IMR-90 (cell line): ENCODE measurements around the gene CXCR3.

Experiments
- CEBPB ChIP-seq: IDR thresholded peaks from 2 replicates; pipeline ENCODE4 v1.6.1; 2012; ENCODE audit warnings: low read depth, low read length, improper control_type of control experiment
- FOS ChIP-seq: fragments of 150-350 bp; IDR thresholded peaks from 2 replicates; pipeline ENCODE4 v1.6.1; 2016; ENCODE audit warnings: low read depth, low read length
- MAZ ChIP-seq: IDR thresholded peaks from 2 replicates; pipeline ENCODE4 v1.6.1; 2012; ENCODE audit warnings: low read depth, mild to moderate bottlenecking, low read length, improper control_type of control experiment, moderate library complexity, borderline replicate concordance
- POLR2A ChIP-seq: IDR thresholded peaks from 2 replicates; pipeline ENCODE4 v1.6.1; 2012; ENCODE audit warnings: mild to moderate bottlenecking, low read depth, low read length
- RAD21 ChIP-seq: IDR thresholded peaks from 2 replicates; pipeline ENCODE4 v1.6.1; 2012; ENCODE audit warnings: low read length, improper control_type of control experiment
- RFX5 ChIP-seq: IDR thresholded peaks from 2 replicates; pipeline ENCODE4 v1.8.0; 2012; ENCODE audit warnings: low read depth, mild to moderate bottlenecking, low read length, moderate library complexity
- TF ChIP-seq, protein P1 (sequence below): conservative IDR thresholded peaks from 2 replicates; pipeline ENCODE4 v1.5.1; 2012; ENCODE audit warnings: mild to moderate bottlenecking, low read depth, low read length, improper control_type of control experiment
- TF ChIP-seq, protein P2 (sequence below): fragments of 150-350 bp; IDR thresholded peaks from 2 replicates; pipeline ENCODE4 v1.6.1; 2016; ENCODE audit warnings: low read depth, mild to moderate bottlenecking, low read length, moderate library complexity, borderline replicate concordance

DNA sequence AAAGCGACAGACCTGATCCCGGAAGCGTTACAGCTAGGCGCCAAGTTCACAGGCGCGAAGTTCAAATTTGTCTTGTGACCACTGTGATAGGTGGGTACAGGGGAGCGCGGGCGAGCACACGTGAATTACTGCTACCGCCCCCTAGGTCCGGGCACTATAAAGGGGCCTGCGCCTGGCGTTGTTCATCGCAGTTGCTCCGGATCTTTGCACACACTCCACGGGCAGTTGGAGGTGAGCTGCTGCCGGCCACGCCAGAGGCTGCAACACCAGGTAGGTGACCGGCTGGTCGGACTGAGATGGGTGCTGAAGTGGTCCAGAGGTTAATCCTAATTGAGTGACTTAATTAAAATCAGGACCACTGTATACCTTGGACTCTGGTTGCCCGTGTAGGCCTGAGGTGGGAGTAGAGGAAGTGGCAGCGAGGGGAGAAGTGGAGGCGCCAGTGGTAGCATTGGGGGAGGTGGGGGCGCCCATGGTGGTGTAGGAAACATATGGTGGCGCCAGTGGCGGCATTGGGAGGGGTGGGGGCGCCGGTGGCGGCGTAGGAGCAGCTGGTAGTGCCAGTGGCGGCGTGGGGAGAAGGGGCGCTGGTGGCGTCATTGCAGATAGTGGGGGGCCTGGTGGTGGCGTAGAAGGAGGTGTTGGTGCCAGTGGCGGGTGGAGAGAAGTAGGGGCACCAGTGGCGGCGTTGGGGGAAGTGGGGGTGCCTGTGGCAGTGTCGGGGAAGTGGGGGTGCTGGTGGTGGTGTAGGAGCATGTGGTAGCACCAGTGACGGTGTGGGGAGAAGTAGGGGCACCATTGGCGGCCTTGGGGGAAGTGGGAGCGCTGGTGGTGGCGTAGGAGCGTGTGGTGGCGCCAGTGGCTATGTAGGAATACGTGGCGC, 39.8 kb downstream of the CXCR3 start, which contains the start of gene GCNA:
- TF ChIP-seq POLR2A (no peak), RAD21 (no peak), MAZ (no peak), CEBPB (no peak), FOS (no peak), RFX5 (no peak)
- TF ChIP-seq, protein P1, sequence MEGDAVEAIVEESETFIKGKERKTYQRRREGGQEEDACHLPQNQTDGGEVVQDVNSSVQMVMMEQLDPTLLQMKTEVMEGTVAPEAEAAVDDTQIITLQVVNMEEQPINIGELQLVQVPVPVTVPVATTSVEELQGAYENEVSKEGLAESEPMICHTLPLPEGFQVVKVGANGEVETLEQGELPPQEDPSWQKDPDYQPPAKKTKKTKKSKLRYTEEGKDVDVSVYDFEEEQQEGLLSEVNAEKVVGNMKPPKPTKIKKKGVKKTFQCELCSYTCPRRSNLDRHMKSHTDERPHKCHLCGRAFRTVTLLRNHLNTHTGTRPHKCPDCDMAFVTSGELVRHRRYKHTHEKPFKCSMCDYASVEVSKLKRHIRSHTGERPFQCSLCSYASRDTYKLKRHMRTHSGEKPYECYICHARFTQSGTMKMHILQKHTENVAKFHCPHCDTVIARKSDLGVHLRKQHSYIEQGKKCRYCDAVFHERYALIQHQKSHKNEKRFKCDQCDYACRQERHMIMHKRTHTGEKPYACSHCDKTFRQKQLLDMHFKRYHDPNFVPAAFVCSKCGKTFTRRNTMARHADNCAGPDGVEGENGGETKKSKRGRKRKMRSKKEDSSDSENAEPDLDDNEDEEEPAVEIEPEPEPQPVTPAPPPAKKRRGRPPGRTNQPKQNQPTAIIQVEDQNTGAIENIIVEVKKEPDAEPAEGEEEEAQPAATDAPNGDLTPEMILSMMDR = no peak
- TF ChIP-seq, protein P2, sequence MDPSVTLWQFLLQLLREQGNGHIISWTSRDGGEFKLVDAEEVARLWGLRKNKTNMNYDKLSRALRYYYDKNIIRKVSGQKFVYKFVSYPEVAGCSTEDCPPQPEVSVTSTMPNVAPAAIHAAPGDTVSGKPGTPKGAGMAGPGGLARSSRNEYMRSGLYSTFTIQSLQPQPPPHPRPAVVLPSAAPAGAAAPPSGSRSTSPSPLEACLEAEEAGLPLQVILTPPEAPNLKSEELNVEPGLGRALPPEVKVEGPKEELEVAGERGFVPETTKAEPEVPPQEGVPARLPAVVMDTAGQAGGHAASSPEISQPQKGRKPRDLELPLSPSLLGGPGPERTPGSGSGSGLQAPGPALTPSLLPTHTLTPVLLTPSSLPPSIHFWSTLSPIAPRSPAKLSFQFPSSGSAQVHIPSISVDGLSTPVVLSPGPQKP = no peak
